GM10266 (cell line): ENCODE data around the gene KLHL1.
A peak's percentile ranks its signal among the peaks of the same experiment; 100 is the strongest.

Source experiments
- DNase-seq: peaks from one replicate; pipeline ENCODE4 v3.0.0; 2012; ENCODE audit errors: extremely low spot score
- TF ChIP-seq, protein P1 (sequence below): IDR thresholded peaks from 2 replicates; pipeline ENCODE4 v1.5.1; 2012; ENCODE audit warnings: mild to moderate bottlenecking, low read depth; ENCODE audit not compliant: control insufficient read depth, insufficient read depth; ENCODE audit errors: missing control alignments

The KLHL1 gene

DNA sequence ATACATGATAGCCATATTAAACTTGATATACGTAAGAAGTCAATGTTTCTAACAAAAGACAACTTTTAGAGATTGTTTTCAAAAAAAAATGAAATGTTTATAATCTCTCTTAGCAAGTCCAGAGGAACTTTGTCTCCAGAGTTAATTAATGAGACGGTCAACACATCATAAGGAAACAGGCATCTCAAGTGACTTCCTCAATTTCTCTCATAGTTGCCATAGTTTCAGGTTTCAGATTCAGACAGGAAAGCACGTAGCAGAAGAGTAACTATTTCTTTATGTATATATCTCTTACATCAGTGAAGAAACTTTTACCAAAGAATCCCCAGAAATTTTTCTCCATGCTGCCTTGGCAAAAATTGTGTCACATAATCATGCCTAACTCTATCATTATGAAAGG lies 160.2 kb downstream of the KLHL1 start:
- TF ChIP-seq, protein P1, sequence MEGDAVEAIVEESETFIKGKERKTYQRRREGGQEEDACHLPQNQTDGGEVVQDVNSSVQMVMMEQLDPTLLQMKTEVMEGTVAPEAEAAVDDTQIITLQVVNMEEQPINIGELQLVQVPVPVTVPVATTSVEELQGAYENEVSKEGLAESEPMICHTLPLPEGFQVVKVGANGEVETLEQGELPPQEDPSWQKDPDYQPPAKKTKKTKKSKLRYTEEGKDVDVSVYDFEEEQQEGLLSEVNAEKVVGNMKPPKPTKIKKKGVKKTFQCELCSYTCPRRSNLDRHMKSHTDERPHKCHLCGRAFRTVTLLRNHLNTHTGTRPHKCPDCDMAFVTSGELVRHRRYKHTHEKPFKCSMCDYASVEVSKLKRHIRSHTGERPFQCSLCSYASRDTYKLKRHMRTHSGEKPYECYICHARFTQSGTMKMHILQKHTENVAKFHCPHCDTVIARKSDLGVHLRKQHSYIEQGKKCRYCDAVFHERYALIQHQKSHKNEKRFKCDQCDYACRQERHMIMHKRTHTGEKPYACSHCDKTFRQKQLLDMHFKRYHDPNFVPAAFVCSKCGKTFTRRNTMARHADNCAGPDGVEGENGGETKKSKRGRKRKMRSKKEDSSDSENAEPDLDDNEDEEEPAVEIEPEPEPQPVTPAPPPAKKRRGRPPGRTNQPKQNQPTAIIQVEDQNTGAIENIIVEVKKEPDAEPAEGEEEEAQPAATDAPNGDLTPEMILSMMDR: no peak
- peak; percentile 16 for DNase-seq

DNA sequence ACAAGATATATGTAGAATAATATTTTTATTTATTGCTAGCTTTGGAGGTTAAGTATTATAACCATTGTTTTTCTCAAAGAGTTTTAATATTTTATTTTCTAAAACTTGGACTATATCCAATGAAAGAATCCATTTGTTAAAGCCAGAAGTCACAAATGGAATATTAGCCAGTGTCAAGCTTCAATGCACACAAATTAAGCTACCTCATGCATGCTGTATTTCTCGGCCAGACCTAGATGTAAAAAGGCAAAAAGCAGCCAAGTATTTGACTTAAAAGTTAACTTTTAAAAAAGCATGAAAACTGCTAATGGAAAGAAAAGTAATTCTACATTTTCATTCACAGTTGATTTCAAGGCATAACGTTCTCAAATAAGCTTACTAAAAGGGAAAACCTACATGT lies 160.7 kb downstream of the KLHL1 start:
- TF ChIP-seq, protein P1: no peak
- DNase-seq: no peak

DNA sequence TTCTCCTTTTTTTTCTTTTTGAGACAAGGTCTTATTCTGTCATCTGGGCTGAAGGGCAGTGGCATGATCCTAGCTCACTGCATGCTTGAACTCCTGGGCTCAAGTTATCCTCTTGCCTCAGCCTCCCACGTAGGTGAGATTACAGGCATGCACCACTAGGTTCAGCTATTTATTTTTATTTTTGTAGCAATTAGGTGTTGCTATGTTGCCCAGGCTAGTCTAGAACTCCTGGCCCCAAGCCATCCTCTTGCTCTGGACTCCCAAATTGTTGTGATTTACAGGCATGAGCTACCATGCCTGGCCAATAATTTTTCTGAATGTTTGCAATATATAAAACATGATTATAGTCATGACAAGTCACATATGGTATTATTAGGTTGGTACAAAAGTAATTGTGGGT lies 161.7 kb downstream of the KLHL1 start:
- TF ChIP-seq, protein P1: no peak
- DNase-seq: no peak

DNA sequence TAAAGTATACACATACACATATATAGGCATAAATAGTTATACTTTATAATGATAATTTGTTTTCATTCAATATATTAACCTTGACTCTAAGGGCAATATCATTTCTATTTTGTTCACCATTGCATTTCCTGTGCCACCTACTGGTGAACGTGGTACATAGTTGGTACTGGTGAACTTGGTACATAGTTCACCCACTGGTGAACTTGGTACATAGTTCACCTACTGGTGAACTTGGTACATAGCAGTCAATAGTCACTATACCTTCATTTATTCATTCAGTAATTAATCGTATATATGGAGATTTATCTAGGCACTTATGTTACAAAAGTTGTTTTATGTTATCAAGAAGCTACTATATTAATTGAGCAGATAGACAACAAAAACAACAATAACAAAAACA lies 173.2 kb downstream of the KLHL1 start:
- no peak for DNase-seq
- TF ChIP-seq, protein P1: peak; percentile 31

DNA sequence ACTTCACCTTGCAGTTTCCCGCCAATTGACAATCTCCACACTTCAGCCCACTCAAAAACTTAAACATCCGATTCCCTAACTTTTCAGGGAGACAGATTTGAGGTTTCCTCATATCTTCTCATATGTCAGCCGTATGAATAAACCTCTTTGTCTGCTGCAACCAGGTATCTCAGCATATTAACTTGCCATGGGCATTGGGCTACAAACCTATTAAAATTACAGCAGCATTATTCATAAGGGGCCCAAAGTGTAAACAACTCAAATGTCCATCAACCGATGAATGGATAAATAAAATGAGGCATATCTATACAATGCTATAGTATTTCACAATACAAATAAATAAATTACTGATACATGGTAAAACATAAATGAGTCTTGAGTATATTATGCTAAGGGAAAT lies 180.0 kb downstream of the KLHL1 start:
- no peak for DNase-seq
- TF ChIP-seq, protein P1: no peak

DNA sequence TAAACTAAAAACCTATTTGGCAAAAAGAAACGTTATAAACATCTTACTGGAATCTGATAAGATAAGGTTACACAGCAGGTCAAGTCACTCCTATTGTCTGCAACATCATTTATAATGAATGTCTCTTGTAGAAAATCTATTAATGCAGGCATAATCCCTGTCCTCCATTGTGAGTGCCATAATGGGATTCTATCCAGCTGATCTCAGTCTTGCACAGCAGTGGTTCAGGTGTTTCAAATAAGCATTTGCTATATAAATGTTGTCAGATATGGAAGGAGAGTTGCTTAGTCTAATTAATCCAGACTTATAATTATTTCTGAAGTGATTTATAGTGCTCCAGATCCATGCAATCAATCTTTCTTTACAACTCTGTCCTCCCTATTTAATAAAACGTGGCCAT lies 187.1 kb downstream of the KLHL1 start:
- DNase-seq: no peak
- TF ChIP-seq, protein P1: no peak

DNA sequence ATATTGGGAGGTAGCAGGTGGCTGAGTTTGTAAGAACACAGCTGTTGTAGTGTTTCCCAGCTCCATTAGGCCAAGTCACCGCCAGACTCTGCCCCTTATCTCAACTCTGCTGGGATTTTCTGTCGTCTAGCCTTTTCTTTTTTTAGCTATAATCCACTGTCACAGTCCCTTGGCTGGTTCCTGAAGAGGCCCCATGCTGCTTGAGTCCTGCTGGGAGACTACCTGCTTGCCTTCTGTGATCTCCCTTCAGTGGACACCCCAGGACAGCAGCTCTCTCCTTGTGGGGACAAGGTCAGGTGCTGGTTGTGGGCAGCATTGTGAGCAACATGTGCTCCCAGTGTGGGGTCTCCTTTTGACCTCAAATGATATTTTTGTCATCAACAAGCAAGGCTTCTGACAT lies 195.6 kb downstream of the KLHL1 start:
- no peak for DNase-seq
- TF ChIP-seq, protein P1: no peak
